AG09319 (cell line): ENCODE measurements around the gene THUMPD1.
"Not testable (repeated sequence)": the region's sequence is repeated elsewhere in the genome, so short reads cannot be mapped to it uniquely, and the experiment has no call there.

ENCODE experiments used
- DNase-seq: peaks from one replicate; pipeline ENCODE4 v3.0.0-alpha.2; 2010; ENCODE audit warnings: low read depth; ENCODE audit errors: extremely low read depth
- CTCF ChIP-seq: IDR thresholded peaks from 2 replicates; pipeline ENCODE4 v1.5.1; 2011; ENCODE audit warnings: low read depth, mild to moderate bottlenecking, inconsistent platforms, low read length, moderate library complexity

THUMPD1 gene

GRCh38 chr16:20762404-20763123 is 20.9 kb upstream of the THUMPD1 start:
- TF ChIP-seq CTCF: no peak

GRCh38 chr16:20761175-20761574 is 19.6 kb upstream of the THUMPD1 start:
- DNase-seq: no peak
- no peak for TF ChIP-seq CTCF

More at GRCh38 chr16:20762404-20763123, 20.9 kb upstream of the THUMPD1 start:
- no peak for DNase-seq

- TF ChIP-seq CTCF: no peak
- no peak for DNase-seq
These were observed 18.7 kb upstream of the THUMPD1 start for GRCh38 chr16:20760346-20760745.

GRCh38 chr16:20755799-20756198 is 14.2 kb upstream of the THUMPD1 start:
- not testable (repeated sequence) for DNase-seq

GRCh38 chr16:20755238-20755637 is 13.6 kb upstream of the THUMPD1 start:
- no peak for TF ChIP-seq CTCF
- no peak for DNase-seq

GRCh38 chr16:20753727-20754126 is 12.1 kb upstream of the THUMPD1 start:
- no peak for TF ChIP-seq CTCF
- no peak for DNase-seq

- no peak for TF ChIP-seq CTCF
- DNase-seq: no peak
These were observed 8.9 kb upstream of the THUMPD1 start for GRCh38 chr16:20750558-20750957.

- no peak for TF ChIP-seq CTCF
- DNase-seq: no peak
These were observed 7.9 kb upstream of the THUMPD1 start for GRCh38 chr16:20749474-20749873.
